HL-60 (cell line): ENCODE results near the gene LRMDA.

Experiments used
- GABPA ChIP-seq: IDR thresholded peaks from 2 replicates; pipeline ENCODE4 v1.6.1; 2012; ENCODE audit warnings: low read depth
- POLR2AphosphoS5 ChIP-seq: IDR thresholded peaks from 2 replicates; pipeline ENCODE4 v1.6.1; 2012; ENCODE audit warnings: low read depth
- SPI1 ChIP-seq: IDR thresholded peaks from 2 replicates; pipeline ENCODE4 v1.6.1; 2012; ENCODE audit warnings: low read depth, mild to moderate bottlenecking, borderline replicate concordance
- TF ChIP-seq, protein P1 (sequence below): IDR thresholded peaks from one replicate; pipeline ENCODE4 v1.5.1; 2011; ENCODE audit warnings: low read length, control low read depth, inconsistent platforms; ENCODE audit not compliant: insufficient read depth
- TF ChIP-seq, protein P2 (sequence below): IDR thresholded peaks from 2 replicates; pipeline ENCODE4 v1.6.1; 2012; ENCODE audit warnings: low read depth; ENCODE audit not compliant: insufficient replicate concordance

DNA sequence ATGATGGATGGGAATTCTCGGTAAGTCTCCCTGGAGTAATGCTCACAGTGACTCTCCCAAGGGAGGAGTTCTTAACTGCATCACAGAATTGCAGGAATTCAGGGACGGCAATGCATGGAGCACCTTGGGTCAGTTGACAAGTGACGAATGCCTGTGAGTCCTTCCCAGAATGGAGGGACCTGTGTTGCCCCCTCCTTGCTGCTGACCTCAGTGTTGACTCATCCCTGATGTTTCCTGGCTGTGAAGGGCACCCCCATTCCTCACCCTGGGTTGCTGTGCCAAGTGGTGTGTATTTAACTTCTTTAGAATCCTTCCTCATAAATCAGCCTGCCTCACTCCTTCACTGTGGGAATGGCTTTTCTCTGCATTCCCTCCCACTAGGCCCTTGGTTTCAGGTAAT, 98.9 kb downstream of the LRMDA start:
- TF ChIP-seq, protein P1, sequence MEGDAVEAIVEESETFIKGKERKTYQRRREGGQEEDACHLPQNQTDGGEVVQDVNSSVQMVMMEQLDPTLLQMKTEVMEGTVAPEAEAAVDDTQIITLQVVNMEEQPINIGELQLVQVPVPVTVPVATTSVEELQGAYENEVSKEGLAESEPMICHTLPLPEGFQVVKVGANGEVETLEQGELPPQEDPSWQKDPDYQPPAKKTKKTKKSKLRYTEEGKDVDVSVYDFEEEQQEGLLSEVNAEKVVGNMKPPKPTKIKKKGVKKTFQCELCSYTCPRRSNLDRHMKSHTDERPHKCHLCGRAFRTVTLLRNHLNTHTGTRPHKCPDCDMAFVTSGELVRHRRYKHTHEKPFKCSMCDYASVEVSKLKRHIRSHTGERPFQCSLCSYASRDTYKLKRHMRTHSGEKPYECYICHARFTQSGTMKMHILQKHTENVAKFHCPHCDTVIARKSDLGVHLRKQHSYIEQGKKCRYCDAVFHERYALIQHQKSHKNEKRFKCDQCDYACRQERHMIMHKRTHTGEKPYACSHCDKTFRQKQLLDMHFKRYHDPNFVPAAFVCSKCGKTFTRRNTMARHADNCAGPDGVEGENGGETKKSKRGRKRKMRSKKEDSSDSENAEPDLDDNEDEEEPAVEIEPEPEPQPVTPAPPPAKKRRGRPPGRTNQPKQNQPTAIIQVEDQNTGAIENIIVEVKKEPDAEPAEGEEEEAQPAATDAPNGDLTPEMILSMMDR, result no peak
- TF ChIP-seq POLR2AphosphoS5, result no peak
- TF ChIP-seq GABPA, result no peak
- TF ChIP-seq, protein P2, sequence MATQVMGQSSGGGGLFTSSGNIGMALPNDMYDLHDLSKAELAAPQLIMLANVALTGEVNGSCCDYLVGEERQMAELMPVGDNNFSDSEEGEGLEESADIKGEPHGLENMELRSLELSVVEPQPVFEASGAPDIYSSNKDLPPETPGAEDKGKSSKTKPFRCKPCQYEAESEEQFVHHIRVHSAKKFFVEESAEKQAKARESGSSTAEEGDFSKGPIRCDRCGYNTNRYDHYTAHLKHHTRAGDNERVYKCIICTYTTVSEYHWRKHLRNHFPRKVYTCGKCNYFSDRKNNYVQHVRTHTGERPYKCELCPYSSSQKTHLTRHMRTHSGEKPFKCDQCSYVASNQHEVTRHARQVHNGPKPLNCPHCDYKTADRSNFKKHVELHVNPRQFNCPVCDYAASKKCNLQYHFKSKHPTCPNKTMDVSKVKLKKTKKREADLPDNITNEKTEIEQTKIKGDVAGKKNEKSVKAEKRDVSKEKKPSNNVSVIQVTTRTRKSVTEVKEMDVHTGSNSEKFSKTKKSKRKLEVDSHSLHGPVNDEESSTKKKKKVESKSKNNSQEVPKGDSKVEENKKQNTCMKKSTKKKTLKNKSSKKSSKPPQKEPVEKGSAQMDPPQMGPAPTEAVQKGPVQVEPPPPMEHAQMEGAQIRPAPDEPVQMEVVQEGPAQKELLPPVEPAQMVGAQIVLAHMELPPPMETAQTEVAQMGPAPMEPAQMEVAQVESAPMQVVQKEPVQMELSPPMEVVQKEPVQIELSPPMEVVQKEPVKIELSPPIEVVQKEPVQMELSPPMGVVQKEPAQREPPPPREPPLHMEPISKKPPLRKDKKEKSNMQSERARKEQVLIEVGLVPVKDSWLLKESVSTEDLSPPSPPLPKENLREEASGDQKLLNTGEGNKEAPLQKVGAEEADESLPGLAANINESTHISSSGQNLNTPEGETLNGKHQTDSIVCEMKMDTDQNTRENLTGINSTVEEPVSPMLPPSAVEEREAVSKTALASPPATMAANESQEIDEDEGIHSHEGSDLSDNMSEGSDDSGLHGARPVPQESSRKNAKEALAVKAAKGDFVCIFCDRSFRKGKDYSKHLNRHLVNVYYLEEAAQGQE, result no peak
- no peak for TF ChIP-seq SPI1
